NOMO-1 treated with DMSO at 0.1 percent for 48 hours (cell line): ENCODE data around the gene SLC4A11.

Experiments
- DNase-seq: peaks from one replicate; lab custom pipeline; 2025; ENCODE audit not compliant: unreplicated experiment; lab: John Stamatoyannopoulos, UW

The SLC4A11 gene

DNA sequence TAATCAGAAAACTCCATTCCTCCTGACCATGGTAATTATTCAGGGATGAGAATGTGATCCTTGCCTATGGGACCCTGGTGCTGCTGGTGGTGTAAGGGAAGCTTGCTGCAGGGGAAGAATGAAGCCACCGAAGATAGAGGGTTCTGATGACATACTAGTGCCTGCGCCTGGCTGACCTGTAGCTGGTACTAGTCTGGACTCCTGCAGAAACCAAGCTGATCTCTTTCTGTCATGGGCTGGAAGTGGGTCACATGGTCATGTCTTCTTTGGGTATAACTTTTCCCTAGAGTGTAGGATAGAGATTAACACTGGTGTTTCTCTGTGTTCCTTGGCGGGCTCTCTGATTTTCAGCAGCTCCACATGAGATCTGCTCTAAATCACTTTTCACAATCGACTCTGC lies 8.6 kb upstream of the SLC4A11 start:
- no peak for DNase-seq

DNA sequence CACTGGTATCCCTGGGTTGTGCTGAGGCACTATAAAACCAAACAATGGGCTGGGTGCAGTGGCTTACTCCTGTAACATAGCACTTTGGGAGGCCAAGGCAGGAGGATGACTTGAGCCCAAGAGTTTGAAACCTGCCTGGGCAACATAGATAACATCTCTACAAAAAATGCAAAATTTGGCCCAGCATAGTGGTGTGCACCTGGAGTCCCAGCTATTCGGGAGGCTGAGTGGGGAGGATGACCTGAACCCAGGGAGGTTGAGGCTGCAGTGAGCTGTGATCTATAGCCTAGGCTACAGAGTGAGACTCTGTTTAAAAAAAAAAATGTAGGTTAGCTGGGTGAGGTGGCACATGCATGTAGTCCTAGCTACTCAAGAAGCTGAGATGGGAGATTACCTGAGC lies 7.7 kb upstream of the SLC4A11 start:
- DNase-seq: no peak

DNA sequence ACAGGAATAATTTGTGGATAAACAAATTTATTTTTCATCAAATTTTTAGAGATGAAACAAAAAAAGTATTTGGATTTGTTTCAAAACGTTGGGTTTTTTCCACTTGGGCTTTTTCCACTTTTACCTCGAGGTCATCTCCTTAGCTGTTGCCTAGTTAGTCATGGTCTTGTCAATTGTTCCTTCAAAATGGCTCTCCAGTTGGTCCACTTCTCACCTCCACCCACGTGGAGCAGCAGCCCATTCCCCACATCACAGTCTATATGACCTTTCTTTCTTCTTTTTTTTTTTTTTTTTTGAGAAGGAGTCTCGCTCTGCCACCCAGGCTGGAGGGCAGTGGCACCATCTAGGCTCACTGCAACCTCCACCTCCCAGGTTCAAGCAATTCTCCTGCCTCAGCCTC lies 6.7 kb upstream of the SLC4A11 start:
- no peak for DNase-seq

DNA sequence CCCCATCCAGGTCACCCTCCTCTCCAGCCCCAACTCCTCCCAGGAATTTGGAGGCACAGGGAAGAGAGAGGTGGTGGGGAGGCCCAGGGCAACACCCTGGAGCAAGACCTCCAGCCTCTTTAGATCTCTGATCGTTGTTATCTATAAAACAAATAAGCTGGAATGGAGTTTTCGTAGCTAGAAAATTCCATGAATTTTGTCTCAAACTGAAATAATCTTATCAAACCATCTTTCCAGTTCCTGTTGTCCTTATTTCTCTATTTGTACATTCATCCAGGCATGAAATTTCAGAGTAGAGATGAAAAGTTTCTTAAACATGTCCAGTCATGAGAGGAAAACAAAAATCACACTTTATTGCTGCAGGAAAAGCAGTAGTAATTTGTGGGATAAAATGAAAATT lies 6.2 kb upstream of the SLC4A11 start:
- no peak for DNase-seq

DNA sequence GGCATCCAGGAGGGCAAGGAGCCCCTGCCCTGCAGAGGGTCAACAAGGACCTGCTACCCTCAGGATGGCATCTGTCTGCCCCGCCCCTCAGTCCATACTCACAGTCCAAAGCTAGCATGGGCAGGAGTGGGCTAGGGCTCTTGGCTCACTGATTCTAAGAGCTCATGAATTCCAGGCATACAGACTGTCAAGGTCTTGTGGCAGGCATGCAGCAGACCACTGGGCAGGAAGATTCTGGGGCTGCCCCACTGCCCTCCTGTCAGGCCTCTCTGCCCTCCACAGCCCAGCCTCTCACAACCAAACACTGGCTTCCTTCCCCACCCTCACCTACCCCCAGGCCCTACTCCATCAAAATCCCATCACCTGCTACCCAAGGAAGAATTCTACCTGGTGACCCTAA lies 5.6 kb upstream of the SLC4A11 start:
- no peak for DNase-seq

DNA sequence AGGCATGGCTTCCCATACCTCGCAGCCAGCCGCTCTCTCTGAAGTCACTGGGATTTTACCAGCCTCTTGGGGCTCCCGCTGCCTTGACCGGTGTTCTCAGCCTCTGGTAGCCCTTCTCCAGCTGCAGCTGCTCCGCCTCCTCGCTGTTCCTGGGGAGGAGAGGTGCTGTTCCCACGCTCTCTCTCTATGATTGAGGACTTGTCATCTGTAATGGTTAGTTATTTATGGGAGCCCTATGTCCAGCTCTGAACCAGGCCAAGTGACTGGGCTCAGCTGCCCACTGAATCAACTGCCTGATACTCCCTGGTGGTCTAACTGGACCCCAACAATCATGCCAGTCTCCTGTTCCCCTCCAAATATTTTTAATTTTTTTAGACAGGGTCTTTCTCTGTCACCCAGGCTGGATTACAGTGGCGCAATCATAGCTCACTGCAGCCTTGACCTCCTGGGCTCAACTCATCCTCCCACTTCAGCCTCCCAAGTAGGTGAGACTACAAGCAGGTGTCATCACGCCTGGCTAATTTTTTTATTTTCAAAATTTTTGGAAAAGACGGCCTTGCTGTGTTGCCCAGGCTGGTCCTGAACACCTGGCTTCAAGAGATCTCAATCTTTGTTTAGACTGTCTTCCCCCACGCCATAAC lies 4.8 kb upstream of the SLC4A11 start:
- DNase-seq: no peak

- DNase-seq: no peak
These were observed 3.2 kb upstream of the SLC4A11 start for GRCh38 chr20:3242172-3242692.

GRCh38 chr20:3240776-3241363 lies 1.9 kb upstream of the SLC4A11 start:
- no peak for DNase-seq

GRCh38 chr20:3239867-3240775 lies 1.1 kb upstream of the SLC4A11 start:
- no peak for DNase-seq

- DNase-seq: peak; percentile 9
These were observed 369 bp downstream of the SLC4A11 start for GRCh38 chr20:3238616-3239025.

DNA sequence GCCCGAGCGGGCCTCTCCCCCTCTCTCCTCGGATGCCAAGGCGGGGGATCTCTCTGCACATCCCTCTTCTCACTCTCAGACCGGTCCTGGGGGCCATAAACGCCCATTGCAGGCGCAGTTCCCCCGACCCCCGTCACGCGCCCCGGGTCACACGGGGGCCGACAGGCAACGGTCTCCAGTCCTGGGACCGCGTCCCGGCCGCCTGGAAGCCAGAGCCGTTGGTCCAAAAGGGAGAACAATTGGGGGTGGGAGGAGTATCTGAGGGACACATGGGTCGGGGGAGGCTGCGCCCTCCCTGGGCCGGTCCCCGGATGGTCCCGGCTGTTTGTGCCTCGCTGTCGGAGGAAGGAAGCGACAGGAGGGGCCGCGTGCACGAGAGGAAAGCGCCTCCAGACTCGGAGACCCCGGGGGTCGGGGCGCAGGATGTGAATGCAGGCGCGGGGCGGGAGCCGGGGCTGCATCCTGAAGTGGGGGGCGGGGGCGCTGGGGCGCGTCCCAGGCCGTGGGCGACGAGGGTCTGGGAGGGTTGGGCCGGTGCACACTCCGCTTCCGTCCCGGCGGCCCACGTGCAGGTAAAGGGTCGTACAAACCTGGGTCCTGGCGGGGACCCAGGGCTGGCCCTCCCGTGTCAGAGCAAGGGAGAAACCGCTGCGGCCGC lies 903 bp downstream of the SLC4A11 start:
- DNase-seq: no peak

GRCh38 chr20:3237011-3237957 lies 1.7 kb downstream of the SLC4A11 start:
- no peak for DNase-seq

GRCh38 chr20:3235666-3236324 lies 3.2 kb downstream of the SLC4A11 start:
- DNase-seq: no peak

DNA sequence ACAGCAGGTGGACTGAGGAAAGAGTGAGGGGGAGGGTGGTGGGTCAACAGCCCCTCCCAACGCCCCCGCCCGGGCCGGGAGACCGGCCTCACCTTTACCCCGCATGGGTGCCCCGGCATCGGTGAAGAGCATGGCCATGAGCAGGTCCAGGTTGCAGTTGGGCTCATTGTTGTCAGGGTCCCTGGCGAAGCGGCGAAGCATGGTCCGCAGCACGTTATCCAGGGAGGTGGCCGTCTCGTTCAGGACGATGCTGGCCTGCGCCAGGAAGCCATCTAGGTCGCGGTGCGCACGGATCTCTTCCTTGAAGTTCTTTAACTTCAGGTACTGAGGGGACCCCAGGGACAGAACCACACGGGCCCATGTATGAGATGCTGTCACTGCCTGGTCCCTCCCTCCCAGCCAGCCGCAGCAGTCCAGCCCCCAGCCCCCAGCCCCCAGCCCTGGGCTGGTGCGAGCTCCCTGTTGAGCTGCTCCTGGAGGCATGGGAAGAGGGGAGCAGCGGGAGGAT lies 4.9 kb downstream of the SLC4A11 start:
- no peak for DNase-seq

DNA sequence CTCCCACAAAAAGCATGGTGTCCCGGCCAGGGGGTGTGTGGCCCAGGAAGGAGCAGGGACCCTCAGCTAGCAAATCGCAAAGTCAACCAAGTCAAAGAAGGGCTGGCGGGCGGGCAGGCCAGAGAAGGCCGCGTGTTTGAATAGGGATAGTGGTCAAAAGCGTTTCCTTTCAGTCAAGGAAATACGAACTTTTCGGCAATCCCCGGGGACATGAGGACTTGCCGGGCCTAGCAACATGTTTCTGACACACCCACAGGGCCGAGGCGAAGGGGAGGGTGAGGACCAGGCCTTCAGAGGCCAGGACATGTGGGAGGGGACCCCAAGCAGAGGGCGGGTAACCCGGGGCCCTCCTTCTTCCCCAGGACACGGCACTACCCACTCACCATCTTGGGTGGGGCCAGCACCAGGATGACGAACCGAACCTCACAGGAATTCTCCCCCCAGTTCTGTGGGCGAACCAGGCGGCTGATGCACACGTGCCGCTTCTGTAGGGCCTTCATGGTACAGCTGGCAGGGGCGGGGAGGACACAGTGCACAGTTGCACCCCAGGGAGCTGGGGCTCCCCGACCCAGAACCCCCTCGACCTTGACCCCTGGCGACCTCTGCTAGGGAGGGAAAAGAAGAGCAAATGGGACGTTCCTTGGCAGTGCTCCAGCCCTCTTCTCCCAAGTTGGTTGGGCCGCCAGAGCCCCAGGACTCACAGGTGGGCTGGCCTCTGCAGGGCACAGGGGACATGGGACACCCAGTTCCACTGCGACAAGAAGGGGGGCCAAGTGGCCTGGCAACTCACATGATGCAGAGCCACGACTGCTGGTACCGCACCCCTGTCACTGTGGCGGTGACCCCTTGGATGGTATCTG lies 5.6 kb downstream of the SLC4A11 start:
- DNase-seq: no peak

GRCh38 chr20:3231889-3232588 lies 7.0 kb downstream of the SLC4A11 start:
- DNase-seq: no peak

- DNase-seq: no peak
These were observed 7.9 kb downstream of the SLC4A11 start for GRCh38 chr20:3231116-3231515.

- DNase-seq: no peak
These were observed 9.2 kb downstream of the SLC4A11 start for GRCh38 chr20:3229798-3230197.
